ENCODE measurements around the gene SND1.

DNA sequence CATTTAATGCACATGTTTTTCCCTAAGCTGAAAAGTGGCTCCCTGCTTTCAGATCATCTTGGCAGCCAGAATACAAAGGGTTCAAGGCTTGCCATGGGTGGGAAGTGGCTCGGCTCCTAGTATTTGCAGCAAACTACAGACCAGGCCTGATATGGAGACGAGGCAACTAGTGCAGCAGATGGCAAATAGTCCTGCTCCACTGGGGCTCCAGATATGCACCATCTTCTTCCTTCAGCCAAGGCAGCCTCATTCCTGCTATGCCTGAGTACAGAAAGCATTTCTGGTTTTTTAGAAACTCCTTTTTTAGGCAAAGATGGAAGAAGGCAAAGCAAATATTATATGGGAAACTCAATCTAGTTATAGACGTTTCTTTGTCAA is 355.3 kb downstream of the SND1 start:
- no peak for TF ChIP-seq POLR2AphosphoS5 (IDR thresholded peaks at IDR 0.05; ENCODE audit: low read depth, low read length)
- no peak for TF ChIP-seq POLR2A (IDR thresholded peaks at IDR 0.05; ENCODE audit: low read depth, low read length)

Measured in GM12892 (cell line).